COLO668 (cell line): ENCODE data around the gene SPECC1L.
"Not testable (repeated sequence)": the region's sequence is repeated elsewhere in the genome, so short reads cannot be mapped to it uniquely, and the experiment has no call there.

Experiments used
- DNase-seq: peaks from one replicate; lab custom pipeline; 2025; ENCODE audit not compliant: unreplicated experiment; lab: John Stamatoyannopoulos, UW

Gene SPECC1L

DNA sequence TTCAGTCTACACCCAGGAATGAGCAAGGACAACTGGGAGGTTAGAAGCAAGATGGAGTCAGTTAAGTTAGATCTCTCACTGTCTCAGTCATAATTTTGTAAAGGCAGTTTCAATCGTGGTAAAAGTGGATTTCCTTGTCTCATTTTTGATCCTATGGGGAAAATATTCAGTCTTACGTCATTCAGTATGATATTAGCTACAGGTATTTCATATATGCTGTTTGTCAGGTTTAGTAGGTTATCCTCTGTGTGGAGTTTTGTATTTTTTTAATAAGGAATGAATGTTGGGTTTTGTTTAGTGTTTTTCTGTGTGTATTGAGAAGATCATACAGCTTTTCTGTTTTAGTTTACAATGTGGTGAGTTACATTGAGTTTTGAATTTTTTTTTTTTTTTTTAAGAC, 11.8 kb downstream of the SPECC1L start:
- no peak for DNase-seq

DNA sequence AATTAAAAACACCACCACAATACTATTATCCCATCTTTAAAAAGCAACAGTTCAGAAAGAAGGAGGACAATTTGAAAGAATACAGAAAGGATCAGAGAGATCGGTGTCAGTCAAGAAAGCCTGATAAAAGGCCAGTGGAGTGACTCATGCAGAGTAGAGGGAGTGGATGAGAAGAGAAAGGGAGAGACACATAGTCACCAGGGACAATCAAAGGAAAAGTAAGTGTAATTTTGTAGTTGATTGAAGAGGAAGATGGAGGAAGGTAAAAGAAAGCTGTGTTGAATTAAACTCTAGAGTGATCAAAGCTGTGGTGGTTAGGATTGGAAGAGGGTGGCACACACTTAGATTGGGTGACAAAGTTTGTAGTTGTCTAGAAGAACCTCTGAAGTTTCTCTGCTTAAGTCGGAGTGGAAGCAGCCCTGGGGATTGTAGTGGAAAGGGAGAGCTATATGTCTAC, 14.1 kb downstream of the SPECC1L start:
- no peak for DNase-seq

DNA sequence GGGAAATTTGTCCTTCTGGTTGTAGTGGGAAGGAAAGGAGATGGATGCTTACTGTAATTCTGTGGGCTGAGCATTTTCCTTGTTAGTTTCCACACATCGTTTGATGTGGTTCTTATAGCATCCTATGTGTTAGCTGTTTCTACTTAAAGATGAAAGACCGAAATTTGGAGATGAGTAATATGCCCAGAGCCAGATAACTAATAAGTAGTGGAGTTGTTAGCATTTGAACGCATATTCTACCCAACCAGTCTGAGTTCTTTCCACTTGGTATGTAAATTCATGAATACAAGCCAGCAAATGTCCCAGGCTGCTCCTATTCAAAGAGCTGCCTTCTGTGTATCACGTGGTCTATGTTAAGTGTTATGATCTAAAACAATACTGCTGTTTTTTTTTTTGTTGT, 14.6 kb downstream of the SPECC1L start:
- DNase-seq: no peak

DNA sequence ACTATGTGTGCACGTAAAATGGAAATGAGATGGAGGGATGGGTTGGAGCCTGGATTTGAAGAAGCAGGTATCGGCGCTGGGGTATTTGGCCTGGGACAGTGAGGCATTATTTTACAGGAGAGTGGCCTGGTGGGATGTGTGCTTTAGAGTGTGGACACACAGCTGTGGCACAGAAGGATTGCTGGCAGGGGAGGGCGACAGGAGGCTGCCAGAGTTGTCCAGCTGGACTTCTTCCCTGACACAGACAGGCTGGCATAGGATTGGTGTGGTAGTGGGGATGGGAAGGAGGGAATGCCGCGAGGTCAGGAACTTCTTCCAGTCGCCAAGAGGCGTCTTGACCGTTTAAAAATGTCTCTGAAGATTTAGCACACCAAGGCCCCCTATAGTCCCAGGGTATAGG, 16.6 kb downstream of the SPECC1L start:
- not testable (repeated sequence) for DNase-seq

DNA sequence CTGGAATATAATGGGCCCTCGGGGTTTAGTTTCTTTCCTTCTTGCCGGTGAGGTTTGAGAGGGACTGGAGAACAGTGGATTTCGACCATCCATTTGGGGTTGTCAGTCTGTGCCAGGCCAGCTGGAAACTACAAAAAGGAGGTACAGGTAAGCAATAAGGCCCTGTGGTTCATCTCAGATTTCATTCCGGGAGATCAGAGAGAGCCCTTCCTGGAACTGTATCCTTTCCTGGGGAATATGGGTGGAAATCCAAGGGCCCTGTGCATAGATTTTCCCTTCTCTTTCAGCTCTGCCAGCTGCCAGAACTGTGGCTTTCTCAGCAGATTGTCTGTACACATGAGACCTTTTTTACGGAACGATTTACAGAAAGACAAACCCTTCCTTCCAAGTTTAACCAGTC, 17.2 kb downstream of the SPECC1L start:
- not testable (repeated sequence) for DNase-seq

DNA sequence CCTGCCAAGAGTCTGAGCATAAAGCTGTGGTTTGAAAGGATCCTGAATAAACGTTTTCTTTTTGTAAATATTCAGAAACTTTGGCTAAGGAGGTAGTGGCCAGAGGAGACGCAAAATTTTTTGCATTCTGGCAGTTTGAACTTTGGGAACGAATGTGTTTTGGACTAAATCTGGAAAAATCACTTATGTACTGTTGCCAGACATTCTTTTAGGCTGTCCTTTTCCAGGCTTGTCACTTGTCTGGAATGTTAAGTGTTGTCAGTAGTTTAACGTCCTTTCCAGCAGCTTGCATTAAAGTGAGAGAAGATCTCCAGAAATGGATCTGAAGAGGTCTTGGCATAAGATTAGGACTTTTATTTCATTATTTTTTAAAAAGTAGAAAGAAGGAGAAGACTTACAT, 18.5 kb downstream of the SPECC1L start:
- DNase-seq: no peak

DNA sequence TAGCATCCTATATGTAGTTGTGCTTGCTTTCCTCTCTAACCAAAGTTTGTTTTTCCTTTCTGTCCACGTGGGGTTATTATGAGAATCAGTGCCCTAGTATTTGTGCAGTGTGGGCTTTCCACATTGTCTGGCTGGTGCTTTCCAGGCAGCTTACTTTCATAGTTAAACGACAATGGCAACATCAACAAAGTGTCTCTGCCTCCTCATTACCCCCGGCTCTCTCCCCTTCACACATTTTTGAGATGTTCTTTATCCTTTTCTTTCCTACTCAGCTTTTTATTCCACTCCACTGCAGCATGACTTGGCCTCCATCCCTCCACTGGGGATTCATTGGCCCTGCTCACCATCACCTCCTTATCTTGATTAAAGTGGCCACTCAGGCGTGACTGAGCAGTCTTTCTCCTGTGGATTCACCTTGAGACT, 19.1 kb downstream of the SPECC1L start:
- no peak for DNase-seq

DNA sequence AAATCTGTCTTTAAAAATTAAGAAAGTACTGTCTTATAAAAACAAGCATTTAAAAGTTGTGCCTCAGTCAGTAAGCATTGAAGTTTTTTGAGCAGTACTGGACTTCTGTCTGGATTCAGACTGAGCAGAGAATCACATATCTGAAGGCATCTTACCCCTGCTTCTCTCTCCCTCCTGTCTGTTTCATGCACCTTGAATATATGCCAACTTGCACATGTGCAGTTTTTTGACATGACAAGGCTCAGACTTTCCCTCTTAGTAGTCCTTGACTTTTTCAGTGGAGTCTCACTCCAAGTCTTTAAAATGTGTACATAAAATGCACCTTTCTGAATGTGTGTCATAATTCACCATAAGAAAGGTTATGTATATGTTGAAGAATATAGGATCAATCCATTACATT, 19.8 kb downstream of the SPECC1L start:
- DNase-seq: no peak

DNA sequence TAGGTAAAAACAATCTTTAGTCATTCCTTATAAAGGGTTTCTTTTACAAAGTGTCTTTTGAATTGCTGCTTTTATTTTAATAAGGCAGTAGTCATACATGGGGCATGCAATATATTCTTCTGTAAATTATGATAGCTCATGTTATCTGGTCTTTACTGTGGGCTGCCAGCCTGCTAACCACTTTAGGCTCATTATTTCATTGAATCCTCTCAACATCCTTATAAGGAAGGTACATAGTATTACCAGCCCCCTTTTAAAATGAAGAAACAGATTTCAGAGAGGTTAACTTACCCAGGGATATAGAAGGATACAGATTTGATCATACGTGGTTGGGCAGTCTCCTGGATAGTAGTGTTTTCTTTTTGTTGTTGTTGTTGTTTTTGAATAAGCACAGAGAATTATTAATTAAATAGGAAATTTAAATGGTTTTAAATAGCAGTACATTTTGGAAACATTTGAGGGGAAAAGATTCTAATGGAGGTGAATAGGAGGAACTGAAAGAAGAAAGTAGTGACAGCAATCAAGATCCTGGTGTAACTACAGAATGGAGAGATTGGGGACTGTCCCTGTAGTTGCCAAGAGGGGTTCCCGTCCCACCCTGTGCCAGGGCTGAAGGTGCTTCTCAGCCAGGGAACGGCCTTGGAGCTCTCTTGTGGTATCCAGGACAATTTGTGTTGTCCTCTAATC, 21.0 kb downstream of the SPECC1L start:
- no peak for DNase-seq

DNA sequence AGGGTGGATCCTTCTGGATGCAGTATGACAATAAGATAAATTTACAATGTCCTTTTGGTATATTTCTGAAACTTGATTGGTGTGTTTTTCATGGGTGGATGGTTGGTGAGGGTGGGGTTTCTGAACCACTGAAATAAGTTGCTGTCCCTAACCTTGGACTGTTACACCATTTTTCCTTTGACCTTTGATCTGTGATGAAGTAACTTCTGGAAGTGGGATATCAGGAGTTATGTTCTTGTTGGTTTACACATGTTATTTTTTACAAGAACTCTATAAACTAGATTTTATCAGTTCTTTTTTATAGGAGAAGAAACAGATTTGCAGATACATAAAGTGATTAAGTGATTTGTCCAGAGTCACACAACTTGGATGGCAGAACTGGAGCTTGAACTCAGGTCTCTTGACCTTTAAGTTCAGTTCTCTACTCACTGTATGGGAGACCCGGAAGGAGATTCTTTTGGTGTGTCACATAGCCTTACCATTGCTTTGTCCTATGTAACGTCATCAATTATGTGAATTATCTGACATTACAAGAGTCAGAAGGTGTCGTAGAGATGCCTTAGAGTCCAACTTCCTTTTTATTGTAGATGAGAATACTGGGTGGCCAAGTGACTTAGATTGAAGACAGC, 21.7 kb downstream of the SPECC1L start:
- DNase-seq: not testable (repeated sequence)

DNA sequence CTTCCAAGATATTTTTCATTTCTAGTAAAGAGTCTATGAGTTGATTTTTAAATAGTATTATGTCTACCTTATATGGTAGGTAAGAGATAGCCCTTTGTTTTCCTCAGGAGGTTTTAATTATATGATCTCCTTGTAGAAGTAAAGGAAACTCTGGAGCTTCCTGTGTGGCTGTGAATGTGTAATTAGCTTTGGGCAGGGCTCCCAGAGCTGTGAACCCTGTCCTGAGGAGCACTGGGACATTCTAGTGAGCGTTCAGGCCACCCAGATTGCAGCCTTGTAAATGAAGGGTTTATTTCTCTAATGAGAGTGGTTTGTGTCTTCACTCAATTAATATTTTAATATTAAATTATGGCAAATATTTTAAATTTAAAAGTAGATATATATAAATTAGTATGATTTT, 24.3 kb downstream of the SPECC1L start:
- DNase-seq: not testable (repeated sequence)

DNA sequence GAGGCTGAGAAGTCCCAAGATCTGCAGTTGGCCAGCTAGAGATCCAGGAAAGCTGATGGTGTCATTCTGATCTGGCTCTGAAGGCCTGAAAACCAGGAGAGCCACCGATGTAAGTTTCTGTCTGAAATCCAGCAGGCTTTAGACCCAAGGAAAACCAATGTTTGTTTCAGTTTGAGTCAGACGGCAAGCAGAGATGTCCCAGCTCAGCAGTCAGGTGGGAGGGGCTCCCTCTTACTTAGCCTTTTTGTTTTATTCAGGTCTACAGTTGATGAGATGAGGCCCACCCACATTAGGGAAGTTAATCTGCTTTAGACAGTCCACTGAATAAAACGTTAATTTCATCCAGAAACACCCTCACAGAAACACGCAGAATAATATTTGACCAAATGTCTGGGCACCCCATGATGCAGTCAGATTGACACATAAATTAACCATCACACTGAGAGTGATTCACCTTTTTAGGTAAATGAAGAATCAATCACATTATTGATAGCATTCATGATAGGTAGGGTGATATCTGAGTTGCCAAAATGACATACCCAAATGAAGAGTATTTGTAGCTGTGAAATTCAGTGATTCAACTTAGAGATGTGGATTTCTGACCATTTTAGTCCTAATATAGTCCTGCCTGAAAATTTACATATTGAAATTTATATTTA, 28.0 kb downstream of the SPECC1L start:
- not testable (repeated sequence) for DNase-seq

DNA sequence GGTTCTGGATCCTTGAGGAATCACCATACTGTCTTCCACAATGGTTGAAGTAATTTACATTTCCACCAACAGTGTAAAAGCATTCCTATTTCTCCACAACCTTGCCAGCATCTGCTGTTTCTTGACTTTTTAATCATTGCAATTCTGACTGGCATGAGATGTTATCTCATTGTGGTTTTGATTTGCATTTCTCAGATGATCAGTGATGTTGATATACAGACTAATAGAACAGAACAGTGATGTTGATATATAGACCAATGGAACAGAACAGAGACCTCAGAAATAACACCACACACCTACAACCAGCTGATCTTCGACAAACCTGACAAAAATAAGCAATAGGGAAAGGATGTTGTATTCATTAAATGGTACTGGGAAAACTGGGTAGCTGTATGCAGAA, 29.9 kb downstream of the SPECC1L start:
- not testable (repeated sequence) for DNase-seq

DNA sequence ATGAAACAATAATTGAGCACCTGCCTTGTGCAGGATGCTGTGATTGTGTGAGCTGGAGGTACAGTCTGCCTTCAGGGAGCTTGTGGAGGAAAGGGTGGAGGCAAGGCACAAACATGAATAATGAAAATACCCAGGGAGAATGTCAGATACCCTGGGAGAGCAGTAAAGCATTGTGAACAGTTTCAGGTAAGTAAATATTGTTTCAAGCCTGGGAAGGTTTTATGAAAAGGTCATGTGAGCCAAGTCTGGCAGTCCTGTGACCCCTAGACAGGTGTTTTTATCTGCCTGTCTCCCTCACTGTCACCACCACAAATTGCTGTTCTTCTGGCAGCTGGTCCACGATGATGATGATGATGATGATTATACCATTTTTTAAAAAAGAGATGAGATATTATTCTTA, 32.0 kb downstream of the SPECC1L start:
- peak; percentile 67 for DNase-seq

DNA sequence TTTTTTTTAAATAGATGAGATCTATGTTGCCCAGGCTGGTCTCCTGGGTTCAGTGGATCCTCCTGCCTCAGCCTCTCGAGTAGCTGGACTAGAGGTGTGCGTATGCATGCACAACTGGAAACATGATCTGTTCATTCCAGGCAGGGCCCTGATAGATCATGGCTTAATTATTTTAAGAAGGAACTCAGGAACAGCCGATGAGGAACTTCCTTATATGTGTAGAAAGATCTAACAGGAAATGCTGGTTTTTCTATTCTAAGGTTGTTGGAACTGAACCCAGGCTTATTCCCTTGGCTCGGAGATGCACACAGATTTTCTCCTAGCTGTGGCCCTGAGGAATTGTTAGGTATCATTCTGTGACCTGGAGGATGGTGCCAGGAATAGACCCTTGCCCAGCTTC, 32.4 kb downstream of the SPECC1L start:
- peak; percentile 60 for DNase-seq

DNA sequence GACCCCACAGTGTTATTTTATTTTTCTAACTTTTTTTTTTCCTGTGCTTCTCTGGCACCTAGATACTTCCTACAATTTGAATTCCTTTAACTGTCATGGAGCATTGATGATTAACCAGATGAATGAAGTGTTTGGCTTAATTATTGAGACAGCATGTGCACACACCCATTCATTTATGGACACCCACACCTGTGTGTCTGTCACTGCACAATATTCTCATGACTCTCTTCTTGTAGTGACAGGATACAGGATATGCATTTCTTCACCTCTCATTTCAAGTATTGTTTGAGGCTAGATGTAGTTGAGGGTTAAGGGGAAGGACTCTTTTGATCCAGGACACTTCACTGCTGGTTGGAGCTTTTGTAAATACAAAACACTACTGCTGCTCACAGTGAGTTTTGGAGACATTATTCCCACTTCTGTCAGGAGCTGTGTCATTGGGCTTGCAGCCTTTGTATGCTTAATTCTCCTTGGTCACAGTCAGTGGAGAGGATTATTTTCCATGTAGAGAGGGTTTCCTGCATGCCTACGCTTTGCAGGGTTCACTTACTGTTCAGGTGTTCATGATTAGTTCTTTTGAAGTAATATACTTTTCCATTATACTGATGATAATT, 33.5 kb downstream of the SPECC1L start:
- no peak for DNase-seq

DNA sequence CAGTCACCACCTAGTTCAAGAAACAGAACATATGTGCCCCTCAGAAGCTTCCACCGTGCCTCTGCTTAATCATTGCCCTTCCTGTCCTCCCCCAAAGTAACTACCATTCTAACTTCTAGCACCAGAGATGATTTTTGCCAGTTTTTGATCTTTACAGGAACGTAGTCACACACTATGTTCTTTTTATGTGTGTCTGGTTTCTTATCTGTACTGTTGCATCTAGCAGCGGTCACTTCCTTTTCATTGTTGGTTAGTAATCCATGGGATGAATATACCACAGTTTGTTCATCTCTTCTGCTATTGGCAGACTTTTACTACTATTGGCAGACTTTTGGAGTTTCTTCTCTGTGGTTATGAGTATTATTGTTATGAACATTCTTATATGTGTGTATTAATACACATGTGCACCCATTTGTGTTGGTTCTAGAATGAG, 34.6 kb downstream of the SPECC1L start:
- DNase-seq: no peak

DNA sequence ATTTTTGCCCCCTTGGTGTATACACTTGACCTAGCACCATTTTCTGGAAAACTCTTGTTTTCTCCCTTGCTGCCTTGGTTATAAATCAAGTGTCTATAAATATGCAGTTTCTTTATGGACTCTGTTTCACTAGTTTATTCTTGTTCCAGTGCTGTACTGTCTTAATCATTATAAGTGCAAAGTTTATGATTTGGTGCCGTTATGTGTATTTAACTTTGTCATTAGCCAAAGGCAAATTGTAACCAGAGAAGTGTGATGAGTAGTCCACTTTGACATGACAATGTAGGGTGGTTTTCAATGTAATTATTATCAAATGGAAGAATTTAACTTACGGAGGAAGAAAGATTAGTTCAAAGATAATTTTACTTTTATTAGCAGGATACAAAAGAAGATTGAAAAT, 40.3 kb downstream of the SPECC1L start:
- no peak for DNase-seq

DNA sequence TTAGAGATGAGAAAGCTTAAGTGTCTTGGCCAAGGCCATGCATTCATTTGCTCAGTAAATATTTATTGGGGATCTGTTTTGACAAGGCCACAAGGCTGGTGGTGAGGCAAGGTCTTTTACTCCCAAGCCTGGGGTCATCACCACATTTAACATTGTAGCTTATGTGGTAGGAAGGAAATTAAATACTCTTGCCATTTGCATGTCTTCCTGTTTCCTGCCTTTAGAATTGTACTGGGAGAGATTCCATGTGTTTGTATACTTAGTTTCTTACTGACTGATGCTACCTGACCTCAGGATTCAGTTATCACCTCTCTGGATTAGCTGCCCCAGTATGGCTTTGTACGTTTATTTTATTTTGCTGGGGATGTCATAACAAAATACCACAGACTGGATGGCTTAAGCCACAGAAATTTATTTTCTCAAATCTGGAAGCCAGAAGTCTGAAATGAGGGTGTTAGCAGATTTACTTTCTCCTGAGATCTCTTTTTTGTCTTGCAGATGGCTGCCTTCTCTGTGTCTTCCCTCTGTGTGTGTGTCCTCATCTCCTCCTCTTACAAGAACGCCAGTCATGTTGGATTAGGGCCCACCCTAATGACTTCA, 44.8 kb downstream of the SPECC1L start:
- DNase-seq: no peak

DNA sequence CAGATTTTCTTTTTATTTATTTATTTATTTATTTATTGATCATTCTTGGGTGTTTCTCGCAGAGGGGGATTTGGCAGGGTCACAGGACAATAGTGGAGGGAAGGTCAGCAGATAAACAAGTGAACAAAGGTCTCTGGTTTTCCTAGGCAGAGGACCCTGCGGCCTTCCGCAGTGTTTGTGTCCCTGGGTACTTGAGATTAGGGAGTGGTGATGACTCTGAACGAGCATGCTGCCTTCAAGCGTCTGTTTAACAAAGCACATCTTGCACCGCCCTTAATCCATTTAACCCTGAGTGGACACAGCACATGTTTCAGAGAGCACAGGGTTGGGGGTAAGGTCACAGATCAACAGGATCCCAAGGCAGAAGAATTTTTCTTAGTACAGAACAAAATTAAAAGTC, 45.6 kb downstream of the SPECC1L start:
- DNase-seq: not testable (repeated sequence)

DNA sequence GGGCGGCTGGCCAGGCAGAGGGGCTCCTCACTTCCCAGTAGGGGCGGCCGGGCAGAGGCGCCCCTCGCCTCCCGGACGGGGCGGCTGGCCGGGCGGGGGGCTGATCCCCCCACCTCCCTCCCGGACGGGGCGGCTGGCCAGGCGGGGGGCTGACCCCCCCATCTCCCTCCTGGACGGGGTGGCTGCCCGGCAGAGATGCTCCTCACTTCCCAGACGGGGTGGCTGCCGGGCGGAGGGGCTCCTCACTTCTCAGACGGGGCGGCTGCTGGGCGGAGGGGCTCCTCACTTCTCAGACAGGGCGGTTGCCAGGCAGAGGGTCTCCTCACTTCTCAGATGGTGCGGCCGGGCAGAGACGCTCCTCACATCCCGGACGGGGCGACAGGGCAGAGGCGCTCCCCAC, 46.9 kb downstream of the SPECC1L start:
- DNase-seq: not testable (repeated sequence)
